Epithelial cell of proximal tubule (primary cell): Measurements from ENCODE around the gene PTPRN2. TPM values are rescaled to one million over a fixed set of nuclear protein-coding genes. Genes with fewer than 3 reads are reported as not detected.

Source experiments
- DNase-seq: peaks from one replicate; pipeline ENCODE4 v3.0.0-alpha.2; 2011; ENCODE audit warnings: low read depth
- H3K4me3 ChIP-seq: 2 replicates; pipeline ENCODE4 v1.5.1; 2011; ENCODE audit warnings: low read depth, mild to moderate bottlenecking, low read length
- total RNA-seq: library from RNA; depleted of rRNA; stranded (reverse); fragments of >200 nt; gene quantifications from 2 replicates; pipeline ENCODE4 v1.2.3, GENCODE V29; 2015
- TF ChIP-seq, protein P1 (sequence below): conservative IDR thresholded peaks from 2 replicates; pipeline ENCODE4 v1.5.1; 2012; ENCODE audit warnings: low read depth, mild to moderate bottlenecking, low read length

The PTPRN2 gene
- total RNA-seq, 1 donor from 2014 or later, result 2.8 TPM

DNA sequence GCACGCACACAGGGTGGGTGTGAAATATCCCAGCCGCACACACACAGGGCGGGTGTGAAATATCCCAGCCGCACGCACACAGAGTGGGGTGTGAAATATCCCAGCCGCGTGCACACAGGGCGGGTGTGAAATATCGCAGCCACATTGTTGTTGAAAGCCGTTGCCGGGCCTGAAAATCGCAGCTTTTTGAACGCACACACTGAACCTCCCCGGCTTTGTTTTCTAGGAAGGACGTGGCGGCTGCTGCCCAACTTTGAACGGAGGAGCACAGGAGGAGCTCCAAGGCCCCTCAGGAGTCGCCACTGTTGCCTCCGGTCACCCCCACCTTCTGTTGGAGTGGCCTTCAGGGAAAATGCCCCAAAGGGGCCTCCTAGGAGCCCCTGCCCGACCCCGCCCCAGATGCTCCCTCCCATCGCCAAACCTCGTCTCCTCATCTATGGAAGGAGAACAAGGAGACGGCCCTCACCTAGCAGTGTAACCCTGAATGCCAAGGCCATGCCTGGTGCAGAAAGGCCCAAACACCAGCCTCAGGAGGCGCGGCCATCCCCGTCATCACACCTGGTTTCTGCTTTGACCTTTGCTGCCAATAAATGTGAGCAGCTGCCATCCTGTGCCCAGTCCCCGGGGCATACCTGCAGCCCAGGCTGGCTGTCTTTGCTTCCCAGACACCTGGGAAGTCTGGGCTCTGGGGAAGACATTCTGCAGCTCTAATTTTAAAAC lies 318.6 kb downstream of the PTPRN2 start:
- DNase-seq, result no peak
- TF ChIP-seq, protein P1, sequence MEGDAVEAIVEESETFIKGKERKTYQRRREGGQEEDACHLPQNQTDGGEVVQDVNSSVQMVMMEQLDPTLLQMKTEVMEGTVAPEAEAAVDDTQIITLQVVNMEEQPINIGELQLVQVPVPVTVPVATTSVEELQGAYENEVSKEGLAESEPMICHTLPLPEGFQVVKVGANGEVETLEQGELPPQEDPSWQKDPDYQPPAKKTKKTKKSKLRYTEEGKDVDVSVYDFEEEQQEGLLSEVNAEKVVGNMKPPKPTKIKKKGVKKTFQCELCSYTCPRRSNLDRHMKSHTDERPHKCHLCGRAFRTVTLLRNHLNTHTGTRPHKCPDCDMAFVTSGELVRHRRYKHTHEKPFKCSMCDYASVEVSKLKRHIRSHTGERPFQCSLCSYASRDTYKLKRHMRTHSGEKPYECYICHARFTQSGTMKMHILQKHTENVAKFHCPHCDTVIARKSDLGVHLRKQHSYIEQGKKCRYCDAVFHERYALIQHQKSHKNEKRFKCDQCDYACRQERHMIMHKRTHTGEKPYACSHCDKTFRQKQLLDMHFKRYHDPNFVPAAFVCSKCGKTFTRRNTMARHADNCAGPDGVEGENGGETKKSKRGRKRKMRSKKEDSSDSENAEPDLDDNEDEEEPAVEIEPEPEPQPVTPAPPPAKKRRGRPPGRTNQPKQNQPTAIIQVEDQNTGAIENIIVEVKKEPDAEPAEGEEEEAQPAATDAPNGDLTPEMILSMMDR, result no peak
- no peak overlapping the region for H3K4me3 ChIP-seq

DNA sequence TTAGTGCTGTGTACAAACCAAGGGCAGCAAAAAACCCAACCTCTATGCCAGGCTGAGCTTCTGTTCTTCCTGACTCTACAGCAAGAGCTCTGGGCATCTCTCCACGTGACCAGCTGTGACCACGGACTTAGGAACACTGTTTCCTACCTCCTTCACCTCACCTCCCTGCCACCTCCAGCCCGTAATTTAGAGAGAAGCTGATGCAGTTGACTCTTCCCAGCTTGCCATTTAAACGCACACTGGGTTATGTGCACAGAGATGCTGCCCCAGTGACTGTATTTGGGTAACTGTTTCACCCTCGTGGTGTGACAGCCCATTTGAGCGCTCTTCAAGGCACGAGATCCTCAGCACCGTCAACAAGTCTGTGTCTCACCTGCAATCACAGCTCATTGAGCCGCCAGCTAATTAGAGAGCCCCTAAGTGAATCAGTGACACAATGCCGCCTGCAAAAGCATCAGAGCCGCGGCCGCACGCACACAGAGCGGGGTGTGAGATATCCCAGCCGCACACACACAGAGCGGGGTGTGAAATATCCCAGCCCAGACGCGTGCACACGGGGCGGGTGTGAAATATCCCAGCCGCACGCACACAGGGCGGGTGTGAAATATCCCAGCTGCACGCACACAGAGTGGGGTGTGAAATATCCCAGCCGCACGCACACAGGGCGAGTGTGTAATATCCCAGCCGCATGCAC lies 319.7 kb downstream of the PTPRN2 start:
- no peak overlapping the region for H3K4me3 ChIP-seq
- TF ChIP-seq, protein P1, result no peak
- DNase-seq, result no peak

DNA sequence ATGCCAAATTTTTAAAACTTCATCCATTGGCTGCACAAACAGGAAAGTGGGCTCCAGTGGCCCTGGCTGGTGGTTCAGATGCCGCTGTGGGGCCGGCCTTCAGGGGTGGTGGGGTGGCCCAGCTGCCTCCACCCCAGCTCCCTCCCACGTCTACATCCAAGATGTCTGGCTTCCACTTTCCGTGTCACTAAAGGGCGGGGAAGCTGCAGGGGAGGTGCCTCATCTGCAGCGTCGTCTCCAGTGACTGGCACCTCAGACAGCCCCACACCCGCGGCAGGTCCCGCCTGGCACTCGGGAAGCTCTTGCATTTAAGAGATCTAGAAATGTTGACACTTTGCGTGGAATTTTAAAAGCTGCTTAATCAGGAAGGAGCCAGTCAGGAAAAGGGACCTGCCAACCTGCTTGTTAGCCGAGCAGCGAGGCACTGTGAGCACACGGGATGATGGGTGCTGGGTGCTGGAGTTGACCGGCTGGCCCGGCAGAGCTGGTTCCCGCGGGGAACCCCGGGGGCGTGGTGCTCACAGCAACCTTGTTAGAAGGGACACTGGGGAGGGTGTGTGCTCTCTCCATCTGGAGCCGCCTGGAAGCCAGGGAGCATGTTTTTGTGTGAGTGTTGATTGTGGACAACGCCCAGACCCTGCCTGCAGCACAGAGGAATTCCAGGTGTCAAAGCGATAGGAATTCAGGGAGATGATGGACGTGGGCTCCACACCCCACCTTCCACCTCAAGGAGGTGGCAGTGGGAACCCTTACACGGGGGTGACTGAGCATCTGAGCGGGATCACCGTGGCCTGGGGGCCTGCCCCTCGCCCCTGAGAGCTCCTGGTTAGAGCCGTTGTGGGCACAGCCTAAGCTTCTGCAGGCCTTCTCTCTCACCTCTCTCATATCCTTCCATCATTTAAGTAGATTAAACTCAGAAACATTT lies 320.5 kb downstream of the PTPRN2 start:
- DNase-seq, result no peak
- H3K4me3 ChIP-seq, result no peak overlapping the region
- TF ChIP-seq, protein P1, result no peak

DNA sequence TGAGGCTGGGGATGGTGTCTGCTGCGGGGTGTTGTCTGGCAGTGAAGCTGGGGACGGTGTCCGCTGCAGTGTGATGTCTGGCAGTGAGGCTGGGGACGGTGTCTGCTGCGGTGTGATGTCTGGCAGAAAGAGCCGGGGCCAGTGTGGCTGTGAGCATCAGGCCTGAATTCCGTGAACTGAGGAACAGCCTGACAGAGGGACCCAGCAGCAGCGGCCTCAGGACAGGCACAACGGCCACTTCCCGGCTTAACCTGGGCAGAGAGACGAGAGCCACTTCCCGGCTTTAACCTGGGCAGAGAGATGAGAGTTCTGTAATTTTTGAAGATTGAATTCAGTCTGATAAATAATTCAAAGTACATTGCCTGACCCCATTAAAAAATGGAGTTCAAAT lies 321.2 kb downstream of the PTPRN2 start:
- H3K4me3 ChIP-seq, result no peak overlapping the region
- TF ChIP-seq, protein P1, result no peak
- DNase-seq, result no peak

DNA sequence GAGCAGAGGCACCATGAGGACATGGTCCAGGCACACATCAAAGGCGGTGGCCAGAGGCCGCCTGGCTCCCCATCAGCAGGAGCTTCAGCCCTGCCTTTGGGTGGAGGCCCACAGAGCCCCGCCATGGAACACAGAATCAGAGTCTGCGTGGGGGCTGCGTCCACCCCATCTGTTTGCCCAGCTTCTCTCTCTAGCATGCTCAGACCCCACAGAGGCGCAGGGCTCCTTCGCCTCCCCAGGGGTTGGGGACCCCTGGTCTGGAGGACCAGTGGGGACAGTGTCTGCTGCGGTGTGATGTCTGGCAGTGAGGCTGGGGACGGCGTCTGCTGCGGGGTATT lies 321.9 kb downstream of the PTPRN2 start:
- DNase-seq, result no peak
- TF ChIP-seq, protein P1, result no peak
- H3K4me3 ChIP-seq, result no peak overlapping the region

DNA sequence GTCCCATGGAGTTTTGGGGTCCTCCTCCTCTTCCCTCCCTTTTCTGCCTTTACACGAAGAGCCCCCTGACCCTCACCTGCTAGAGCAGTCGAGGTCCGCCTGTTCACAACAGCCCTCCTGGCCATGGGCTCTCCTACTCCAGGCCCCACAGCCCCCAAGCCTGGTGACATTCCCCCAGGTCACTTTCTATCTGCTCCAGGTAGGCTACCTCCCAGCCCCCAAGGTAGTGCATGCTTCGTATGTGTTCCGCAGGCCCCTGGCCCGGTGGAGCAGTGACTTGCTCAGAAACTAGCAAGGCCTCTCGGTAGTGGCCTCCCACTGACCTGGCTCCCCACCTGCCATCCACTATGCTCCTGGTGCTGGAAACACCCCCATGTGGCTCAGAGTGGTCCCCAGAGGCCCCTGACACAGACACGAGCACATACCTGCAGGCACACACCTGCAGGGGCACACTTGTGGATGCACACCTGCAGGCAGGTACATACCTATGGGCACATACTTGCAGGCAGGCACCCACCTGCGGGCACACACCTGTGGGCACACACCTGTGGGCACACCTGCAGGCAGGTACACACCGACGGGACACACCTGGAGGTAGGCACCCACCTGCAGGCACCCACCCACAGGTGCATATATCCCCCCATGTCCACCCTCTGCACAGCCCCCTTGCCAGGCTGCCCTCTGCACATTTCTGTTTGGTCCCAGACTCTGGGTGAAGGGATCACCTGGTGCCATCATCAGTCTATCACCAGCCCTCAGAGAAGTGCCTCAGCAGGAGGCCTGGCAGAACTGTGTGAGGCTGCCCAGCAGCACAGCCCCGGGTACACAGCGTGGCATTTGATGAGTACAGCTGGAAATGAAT lies 322.5 kb downstream of the PTPRN2 start:
- H3K4me3 ChIP-seq, result no peak overlapping the region
- TF ChIP-seq, protein P1, result no peak
- no peak for DNase-seq
